Neural progenitor cell (in vitro differentiated cells): Measurements from ENCODE around the gene SPATA45. TPM values are rescaled to one million over a fixed set of nuclear protein-coding genes. Genes with fewer than 3 reads are reported as not detected.

Experiments used
- DNase-seq: peaks from one replicate; pipeline ENCODE4 v3.0.0-alpha.2; 2016; ENCODE audit warnings: low spot score
- H2AFZ ChIP-seq: fragments of 200-600 bp; sonication (generic); replicated peaks from 2 replicates; pipeline ENCODE4 v1.6.1; 2016; ENCODE audit warnings: antibody characterized with exemption
- H3F3A ChIP-seq: fragments of 200-600 bp; sonication (generic); 2 replicates; pipeline ENCODE4 v1.6.1; 2016; ENCODE audit warnings: antibody characterized with exemption, low read depth
- H3K27ac ChIP-seq: fragments of 200-600 bp; sonication (generic); 2 replicates; pipeline ENCODE4 v1.5.1; 2016; ENCODE audit warnings: mild to moderate bottlenecking
- H3K27me3 ChIP-seq: fragments of 200-600 bp; sonication (generic); 2 replicates; pipeline ENCODE4 v1.6.1; 2016; ENCODE audit warnings: mild to moderate bottlenecking, moderate library complexity
- H3K36me3 ChIP-seq: fragments of 200-600 bp; sonication (generic); 2 replicates; pipeline ENCODE4 v1.5.1; 2016
- H3K4me1 ChIP-seq: fragments of 200-600 bp; sonication (generic); 2 replicates; pipeline ENCODE4 v1.6.1; 2016; ENCODE audit warnings: mixed run types
- H3K4me2 ChIP-seq: fragments of 200-600 bp; sonication (generic); 2 replicates; pipeline ENCODE4 v1.6.1; 2016
- H3K4me3 ChIP-seq: fragments of 200-600 bp; sonication (generic); 2 replicates; pipeline ENCODE4 v1.5.1; 2016
- H3K79me2 ChIP-seq: fragments of 200-600 bp; sonication (generic); 2 replicates; pipeline ENCODE4 v1.6.1; 2016; ENCODE audit warnings: low read depth
- H3K9ac ChIP-seq: fragments of 200-600 bp; sonication (generic); 2 replicates; pipeline ENCODE4 v1.6.1; 2016
- H3K9me3 ChIP-seq: fragments of 200-600 bp; sonication (generic); 2 replicates; pipeline ENCODE4 v1.5.1; 2016; ENCODE audit warnings: low read depth
- H4K20me1 ChIP-seq: fragments of 200-600 bp; sonication (generic); 2 replicates; pipeline ENCODE4 v1.6.1; 2016; ENCODE audit warnings: low read depth
- H3K27ac Mint-ChIP-seq: 3 replicates; pipeline ENCODE4 v1.8.0; 2021; ENCODE audit warnings: mixed read lengths
- H3K27me3 Mint-ChIP-seq: 2 replicates; pipeline ENCODE4 v1.8.0; 2022; ENCODE audit warnings: low read depth, mild to moderate bottlenecking, inconsistent platforms, moderate library complexity, mixed read lengths; ENCODE audit not compliant: insufficient read depth
- H3K36me3 Mint-ChIP-seq: 3 replicates; pipeline ENCODE4 v1.8.0; 2021; ENCODE audit warnings: mixed read lengths
- H3K4me1 Mint-ChIP-seq: 3 replicates; pipeline ENCODE4 v1.8.0; 2021; ENCODE audit warnings: mixed read lengths
- H3K4me3 Mint-ChIP-seq: 3 replicates; pipeline ENCODE4 v1.8.0; 2021; ENCODE audit warnings: mild to moderate bottlenecking, moderate library complexity, mixed read lengths
- H3K9me3 Mint-ChIP-seq: 3 replicates; pipeline ENCODE4 v1.8.0; 2020; ENCODE audit warnings: mixed read lengths
- EZH2 ChIP-seq: fragments of 200-600 bp; sonication (generic); IDR thresholded peaks from 2 replicates; pipeline ENCODE4 v1.6.1; 2017; ENCODE audit warnings: antibody characterized with exemption, mild to moderate bottlenecking, moderate library complexity
- EZH2phosphoT487 ChIP-seq: fragments of 200-600 bp; sonication (generic); IDR thresholded peaks from 2 replicates; pipeline ENCODE4 v1.6.1; 2017; ENCODE audit warnings: antibody characterized with exemption
- total RNA-seq: library from RNA; depleted of rRNA; stranded (reverse); fragments of >200 nt; gene quantifications from 2 replicates; pipeline ENCODE4 v1.2.3, GENCODE V29; 2015; ENCODE audit warnings: low replicate concordance
- TF ChIP-seq, protein P1 (sequence below): fragments of 200-600 bp; sonication (generic); IDR thresholded peaks from 2 replicates; pipeline ENCODE4 v1.5.1; 2017; ENCODE audit warnings: antibody characterized with exemption, mild to moderate bottlenecking

The SPATA45 gene
- total RNA-seq, 1 donor from 2014 or later = not detected

DNA sequence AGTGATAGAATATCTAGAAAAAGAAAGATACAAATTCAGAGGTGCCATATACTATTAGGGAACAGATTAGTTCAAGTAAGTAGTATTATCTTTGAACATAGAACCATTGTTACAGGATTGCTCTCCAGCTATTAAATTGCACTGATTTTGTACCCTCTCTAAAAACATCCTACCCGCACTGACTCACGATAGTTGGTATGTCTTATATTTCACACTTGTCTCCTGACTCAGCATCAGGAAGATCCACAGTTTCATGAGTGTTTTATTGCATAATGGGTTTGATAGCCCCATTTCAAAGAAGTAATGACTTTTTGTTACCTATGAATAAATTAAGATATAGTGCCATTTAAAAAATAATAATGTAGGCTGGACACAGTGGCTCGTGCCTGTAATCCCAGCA, 49.8 kb downstream of the SPATA45 start:
- Histone ChIP-seq H3K36me3 (peaks cover 8% of the 10 kb centered on the region), H3K27ac (no peak overlapping the region), H3K9me3 (no peaks in the 10 kb centered on the region), H4K20me1 (no peaks in the 10 kb centered on the region), H3K27me3 (no peaks in the 10 kb centered on the region), H3F3A (no peaks in the 10 kb centered on the region), H2AFZ (no peak overlapping the region), H3K4me2 (no peak overlapping the region), H3K4me3 (no peak overlapping the region), H3K9ac (no peak overlapping the region), H3K4me1 (no peaks in the 10 kb centered on the region), H3K79me2 (no peaks in the 10 kb centered on the region)
- peaks cover 5% of the 10 kb centered on the region for H3K36me3 Mint-ChIP-seq
- H3K27me3 Mint-ChIP-seq = no peaks in the 10 kb centered on the region
- H3K4me3 Mint-ChIP-seq = no peak overlapping the region
- no peak for DNase-seq
- H3K27ac Mint-ChIP-seq = no peak overlapping the region
- H3K9me3 Mint-ChIP-seq = no peaks in the 10 kb centered on the region
- H3K4me1 Mint-ChIP-seq = peaks cover 7% of the 10 kb centered on the region
- TF ChIP-seq, protein P1, sequence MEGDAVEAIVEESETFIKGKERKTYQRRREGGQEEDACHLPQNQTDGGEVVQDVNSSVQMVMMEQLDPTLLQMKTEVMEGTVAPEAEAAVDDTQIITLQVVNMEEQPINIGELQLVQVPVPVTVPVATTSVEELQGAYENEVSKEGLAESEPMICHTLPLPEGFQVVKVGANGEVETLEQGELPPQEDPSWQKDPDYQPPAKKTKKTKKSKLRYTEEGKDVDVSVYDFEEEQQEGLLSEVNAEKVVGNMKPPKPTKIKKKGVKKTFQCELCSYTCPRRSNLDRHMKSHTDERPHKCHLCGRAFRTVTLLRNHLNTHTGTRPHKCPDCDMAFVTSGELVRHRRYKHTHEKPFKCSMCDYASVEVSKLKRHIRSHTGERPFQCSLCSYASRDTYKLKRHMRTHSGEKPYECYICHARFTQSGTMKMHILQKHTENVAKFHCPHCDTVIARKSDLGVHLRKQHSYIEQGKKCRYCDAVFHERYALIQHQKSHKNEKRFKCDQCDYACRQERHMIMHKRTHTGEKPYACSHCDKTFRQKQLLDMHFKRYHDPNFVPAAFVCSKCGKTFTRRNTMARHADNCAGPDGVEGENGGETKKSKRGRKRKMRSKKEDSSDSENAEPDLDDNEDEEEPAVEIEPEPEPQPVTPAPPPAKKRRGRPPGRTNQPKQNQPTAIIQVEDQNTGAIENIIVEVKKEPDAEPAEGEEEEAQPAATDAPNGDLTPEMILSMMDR = no peak
- TF ChIP-seq EZH2 = no peak

DNA sequence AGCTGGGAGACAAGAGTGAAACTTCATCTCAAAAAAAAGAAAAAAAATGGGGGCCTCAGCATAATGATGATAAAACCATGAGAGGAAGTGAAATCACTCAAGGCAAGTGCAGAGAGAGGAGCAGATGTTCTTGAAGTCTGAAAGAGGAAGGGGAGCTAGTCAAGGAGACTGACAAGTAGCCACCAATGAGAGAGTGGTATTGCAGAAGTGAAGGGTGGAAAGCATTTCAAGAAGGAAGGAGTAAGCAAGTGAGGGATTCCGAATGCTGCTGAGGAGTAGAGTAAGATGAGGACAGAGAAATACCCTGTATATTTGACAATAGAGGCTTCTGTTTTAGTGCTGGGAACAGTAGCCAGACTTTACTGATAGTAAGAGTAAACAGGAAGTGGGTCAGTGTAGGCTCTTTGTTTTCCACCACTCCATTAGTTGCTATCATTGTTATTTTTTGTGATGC, 52.9 kb downstream of the SPATA45 start:
- H3K36me3 ChIP-seq = peaks cover 8% of the 10 kb centered on the region
- no peak overlapping the region for H3K4me2 ChIP-seq
- TF ChIP-seq, protein P1 = no peak
- TF ChIP-seq EZH2 (no peak), EZH2phosphoT487 (no peak)
- H3K27ac ChIP-seq = no peak overlapping the region
- Mint-ChIP-seq H3K27ac (no peak overlapping the region), H3K4me3 (no peak overlapping the region), H3K36me3 (peaks cover 5% of the 10 kb centered on the region), H3K27me3 (peaks cover 8% of the 10 kb centered on the region), H3K9me3 (no peaks in the 10 kb centered on the region), H3K4me1 (peaks cover 16% of the 10 kb centered on the region)
- no peaks in the 10 kb centered on the region for H4K20me1 ChIP-seq
- H3K4me1 ChIP-seq = peaks cover 8% of the 10 kb centered on the region
- peaks cover 7% of the 10 kb centered on the region for H3F3A ChIP-seq
- H3K4me3 ChIP-seq = no peak overlapping the region
- no peak for DNase-seq
- no peak overlapping the region for H3K9ac ChIP-seq
- no peaks in the 10 kb centered on the region for H3K9me3 ChIP-seq
- no peak overlapping the region for H2AFZ ChIP-seq
- peaks cover 19% of the 10 kb centered on the region for H3K79me2 ChIP-seq
- no peaks in the 10 kb centered on the region for H3K27me3 ChIP-seq

DNA sequence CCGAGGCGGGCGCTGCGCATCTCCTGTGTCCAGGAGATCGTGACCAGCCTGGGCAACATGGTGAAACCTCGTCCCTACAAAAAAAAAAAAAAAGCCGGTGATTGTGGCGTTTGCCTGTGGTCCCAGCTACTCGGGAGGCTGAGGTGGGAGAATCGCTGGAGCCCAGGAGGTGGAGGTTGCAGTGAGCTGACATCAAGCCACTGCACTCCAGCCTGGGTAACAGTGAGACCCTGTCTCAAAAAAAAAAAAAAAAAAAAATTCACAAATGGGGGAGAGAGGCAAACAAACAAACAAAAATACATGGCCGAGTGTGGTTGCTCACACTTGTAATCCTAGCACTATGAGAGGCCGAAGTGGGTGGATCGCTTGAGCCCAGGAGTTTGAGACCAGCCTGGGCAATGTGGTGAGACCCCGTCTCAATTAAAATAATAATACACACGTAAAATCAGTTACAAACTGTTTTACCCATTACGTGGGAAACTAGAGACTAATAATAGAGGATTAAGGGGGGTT, 55.0 kb downstream of the SPATA45 start:
- Mint-ChIP-seq H3K4me3 (peak overlapping the region; percentile 96), H3K4me1 (peaks cover 18% of the 10 kb centered on the region), H3K27me3 (peaks cover 8% of the 10 kb centered on the region), H3K9me3 (no peaks in the 10 kb centered on the region), H3K36me3 (peaks cover 3% of the 10 kb centered on the region), H3K27ac (peak overlapping the region; percentile 97)
- H3K9ac ChIP-seq = peak overlapping the region; percentile 67
- peak overlapping the region; percentile 93 for H2AFZ ChIP-seq
- peak overlapping the region; percentile 94 for H3K4me3 ChIP-seq
- H3K79me2 ChIP-seq = peaks cover 41% of the 10 kb centered on the region
- TF ChIP-seq, protein P1 = no peak
- no peak for TF ChIP-seq EZH2phosphoT487
- TF ChIP-seq EZH2 = no peak
- H3K36me3 ChIP-seq = peaks cover 12% of the 10 kb centered on the region
- peaks cover 16% of the 10 kb centered on the region for H3K4me1 ChIP-seq
- H3F3A ChIP-seq = peaks cover 7% of the 10 kb centered on the region
- H4K20me1 ChIP-seq = peaks cover 10% of the 10 kb centered on the region
- no peaks in the 10 kb centered on the region for H3K9me3 ChIP-seq
- H3K27me3 ChIP-seq = no peaks in the 10 kb centered on the region
- no peak overlapping the region for H3K27ac ChIP-seq
- H3K4me2 ChIP-seq = peak overlapping the region; percentile 83
- no peak for DNase-seq
